ENCODE measurements around the gene DPP3. TPM values are rescaled to one million over a fixed set of nuclear protein-coding genes. Genes with fewer than 3 reads are reported as not detected.

The DPP3 gene
- total RNA-seq, 1 experiment from 2014 or later, result 55.6 TPM

- H3K4me2 ChIP-seq (ENCODE audit: low read length), result no peak overlapping the region
- no peaks in the 10 kb centered on the region for H3K9me3 ChIP-seq (ENCODE audit: control insufficient read depth in 1 of 2, insufficient read depth in 1 of 2, low read depth in 1 of 2, low read length in 2 of 2)
- no peak overlapping the region for H2AFZ ChIP-seq (ENCODE audit: low read depth, low read length, poor library complexity, severe bottlenecking)
- H3K79me2 ChIP-seq (ENCODE audit: insufficient read depth, low read length), result no peaks in the 10 kb centered on the region
- H4K20me1 ChIP-seq (ENCODE audit: insufficient read depth), result no peaks in the 10 kb centered on the region
- H3K27me3 ChIP-seq (ENCODE audit: insufficient read depth, low read length), result no peaks in the 10 kb centered on the region
- ChIA-PET RAD21 (ENCODE audit: low non-redundant PET in 1 of 2, low total read pairs in 2 of 2, uncharacterized antibody in 2 of 2, unreplicated experiment in 2 of 2) (no interaction called here), POLR2A (interaction anchor here (1.3 kb wide), 1 partner anchor 23 kb away, joined by 6 read pairs; the partner anchor contains the start of gene PELI3), CTCF (no interaction called here)
- no peak overlapping the region for H3K27ac ChIP-seq (ENCODE audit: low read depth, low read length)
- ATAC-seq, result no peak
- H3K9me2 ChIP-seq (ENCODE audit: insufficient read depth), result no peaks in the 10 kb centered on the region
- peaks cover 4 to 5% of the 10 kb centered on the region in 2 experiments; a peak in 2 of 4 replicates for H3K36me3 ChIP-seq (ENCODE audit: control insufficient read depth in 1 of 2, insufficient read depth in 2 of 2, low read length in 2 of 2)
- no peaks in the 10 kb centered on the region for H3K4me1 ChIP-seq (ENCODE audit: control insufficient read depth in 1 of 2, insufficient read depth in 2 of 2, low read length in 2 of 2)
- no TSS peak for BruUV-seq (replicated peaks)
- no peak for DNase-seq (ENCODE audit: low read depth, low spot score)
- H3K9ac ChIP-seq (ENCODE audit: low read length), result no peak overlapping the region
- H3K4me3 ChIP-seq (replicated peaks in 1 of 2; ENCODE audit: low read depth in 1 of 2, low read length in 2 of 2), result no peak overlapping the region
- intact Hi-C loops (cut with micrococcal nuclease), result no loop called here
- no peak for TF ChIP-seq SIN3A (IDR thresholded peaks at IDR 0.05; ENCODE audit: low read depth)
- TF ChIP-seq EZH2 (IDR thresholded peaks at IDR 0.05), result no peak
- no peak for TF ChIP-seq ZFX (IDR thresholded peaks at IDR 0.05)
- no peak for TF ChIP-seq CTCF (IDR thresholded peaks at IDR 0.05 in 2 of 3, conservative IDR thresholded peaks at IDR 0.05 in 1 of 3; ENCODE audit: borderline replicate concordance in 1 of 3, insufficient read depth in 1 of 3, low read depth in 2 of 3, low read length in 2 of 3)
- no peak for TF ChIP-seq REST (IDR thresholded peaks at IDR 0.05; ENCODE audit: low read depth)
- TF ChIP-seq ELF1 (IDR thresholded peaks at IDR 0.05; ENCODE audit: borderline replicate concordance, low read depth), result no peak
- no peak for TF ChIP-seq CEBPB (IDR thresholded peaks at IDR 0.05; ENCODE audit: low read depth)
- no peak for TF ChIP-seq POLR2AphosphoS5 (IDR thresholded peaks at IDR 0.05; ENCODE audit: low read depth, low read length)
- no peak for TF ChIP-seq EGR1 (IDR thresholded peaks at IDR 0.05; ENCODE audit: low read depth)
- no peak for TF ChIP-seq POLR2A (IDR thresholded peaks at IDR 0.05; ENCODE audit: borderline replicate concordance, extremely low read depth, insufficient read depth, insufficient read length)
Observed at GRCh38 chr11:66488957-66489356, 8.7 kb downstream of the DPP3 start.
